ENCODE results near the gene AMBP. TPM values are rescaled to one million over a fixed set of nuclear protein-coding genes. Genes with fewer than 3 reads are reported as not detected.

The AMBP gene
- total and polyA plus RNA-seq, 2 of the 13 experiments (the other 11 are each of a cell fraction or from before 2014, with no cell fraction given): 1,510 to 2,580 TPM

DNA sequence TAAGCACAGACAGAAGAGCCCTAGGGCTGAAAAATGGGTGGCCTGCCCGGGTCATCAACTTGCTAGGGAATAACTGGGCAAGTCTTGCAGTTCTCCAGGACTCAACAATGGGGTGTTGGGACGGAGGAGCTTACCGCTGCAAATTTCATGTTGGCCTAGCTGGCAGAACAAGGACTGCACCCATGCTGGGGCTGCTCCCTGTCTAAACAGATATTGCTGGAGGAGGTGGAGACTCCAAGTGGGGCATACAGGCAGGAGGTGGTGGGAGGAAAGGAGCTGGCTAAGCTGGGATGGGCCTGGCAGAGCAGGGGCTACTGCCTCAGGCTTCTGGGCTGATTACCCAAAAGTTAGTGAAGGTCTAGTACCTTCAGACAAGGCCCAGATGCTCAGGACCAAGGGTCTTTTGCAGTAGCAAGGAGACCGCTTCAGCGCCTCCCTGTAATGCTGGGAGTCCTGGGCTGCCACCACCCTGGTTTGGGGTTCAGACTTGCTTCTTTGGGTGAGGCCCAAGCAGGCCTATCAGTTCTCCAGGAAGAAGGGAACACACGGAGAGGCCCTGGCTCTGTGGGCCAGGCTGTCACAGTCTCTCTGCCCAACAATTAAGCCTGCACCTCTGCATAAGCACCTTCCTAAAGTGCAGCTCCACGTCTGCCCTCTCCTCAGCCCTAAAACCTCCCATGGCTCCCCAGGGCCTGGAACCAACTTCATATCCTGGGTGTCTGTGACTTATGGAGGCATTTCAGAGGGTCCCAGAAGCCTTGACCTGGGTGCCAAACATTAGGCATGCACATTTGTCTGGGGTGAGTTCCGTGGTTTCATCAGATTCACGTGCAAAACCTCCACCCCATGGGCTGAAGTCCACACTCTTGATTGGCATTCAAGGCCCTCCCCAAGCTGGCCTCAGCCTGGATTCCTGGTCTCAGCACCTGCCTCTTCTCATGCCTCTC is 45.2 kb upstream of the AMBP start (continued):
- peak; percentile 81 for TF ChIP-seq KDM1A (CRISPR knock-in tag; IDR thresholded peaks at IDR 0.05)
- TF ChIP-seq DMAP1 (CRISPR knock-in tag; IDR thresholded peaks at IDR 0.05): peak; percentile 49; the same call in 1 of the 2 replicates
- TF ChIP-seq SOX13 (IDR thresholded peaks at IDR 0.05): no peak
- peak in 1 of 2 experiments; percentile 74; a peak in 1 of 4 replicates for TF ChIP-seq SOX13 (CRISPR knock-in tag; conservative IDR thresholded peaks at IDR 0.05 in 1 of 2, IDR thresholded peaks at IDR 0.05 in 1 of 2)
- TF ChIP-seq, protein P1, sequence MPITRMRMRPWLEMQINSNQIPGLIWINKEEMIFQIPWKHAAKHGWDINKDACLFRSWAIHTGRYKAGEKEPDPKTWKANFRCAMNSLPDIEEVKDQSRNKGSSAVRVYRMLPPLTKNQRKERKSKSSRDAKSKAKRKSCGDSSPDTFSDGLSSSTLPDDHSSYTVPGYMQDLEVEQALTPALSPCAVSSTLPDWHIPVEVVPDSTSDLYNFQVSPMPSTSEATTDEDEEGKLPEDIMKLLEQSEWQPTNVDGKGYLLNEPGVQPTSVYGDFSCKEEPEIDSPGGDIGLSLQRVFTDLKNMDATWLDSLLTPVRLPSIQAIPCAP (CRISPR knock-in tag; IDR thresholded peaks at IDR 0.05; ENCODE audit: low read depth): no peak
- TF ChIP-seq PITX1 (CRISPR knock-in tag; IDR thresholded peaks at IDR 0.05): peak; percentile 59
- TF ChIP-seq, protein P2, sequence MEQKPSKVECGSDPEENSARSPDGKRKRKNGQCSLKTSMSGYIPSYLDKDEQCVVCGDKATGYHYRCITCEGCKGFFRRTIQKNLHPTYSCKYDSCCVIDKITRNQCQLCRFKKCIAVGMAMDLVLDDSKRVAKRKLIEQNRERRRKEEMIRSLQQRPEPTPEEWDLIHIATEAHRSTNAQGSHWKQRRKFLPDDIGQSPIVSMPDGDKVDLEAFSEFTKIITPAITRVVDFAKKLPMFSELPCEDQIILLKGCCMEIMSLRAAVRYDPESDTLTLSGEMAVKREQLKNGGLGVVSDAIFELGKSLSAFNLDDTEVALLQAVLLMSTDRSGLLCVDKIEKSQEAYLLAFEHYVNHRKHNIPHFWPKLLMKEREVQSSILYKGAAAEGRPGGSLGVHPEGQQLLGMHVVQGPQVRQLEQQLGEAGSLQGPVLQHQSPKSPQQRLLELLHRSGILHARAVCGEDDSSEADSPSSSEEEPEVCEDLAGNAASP (CRISPR knock-in tag; IDR thresholded peaks at IDR 0.05; ENCODE audit: borderline replicate concordance): 0 out of 2 replicates have a peak, but pooled peaks have one; percentile 46
- TF ChIP-seq, protein P3, sequence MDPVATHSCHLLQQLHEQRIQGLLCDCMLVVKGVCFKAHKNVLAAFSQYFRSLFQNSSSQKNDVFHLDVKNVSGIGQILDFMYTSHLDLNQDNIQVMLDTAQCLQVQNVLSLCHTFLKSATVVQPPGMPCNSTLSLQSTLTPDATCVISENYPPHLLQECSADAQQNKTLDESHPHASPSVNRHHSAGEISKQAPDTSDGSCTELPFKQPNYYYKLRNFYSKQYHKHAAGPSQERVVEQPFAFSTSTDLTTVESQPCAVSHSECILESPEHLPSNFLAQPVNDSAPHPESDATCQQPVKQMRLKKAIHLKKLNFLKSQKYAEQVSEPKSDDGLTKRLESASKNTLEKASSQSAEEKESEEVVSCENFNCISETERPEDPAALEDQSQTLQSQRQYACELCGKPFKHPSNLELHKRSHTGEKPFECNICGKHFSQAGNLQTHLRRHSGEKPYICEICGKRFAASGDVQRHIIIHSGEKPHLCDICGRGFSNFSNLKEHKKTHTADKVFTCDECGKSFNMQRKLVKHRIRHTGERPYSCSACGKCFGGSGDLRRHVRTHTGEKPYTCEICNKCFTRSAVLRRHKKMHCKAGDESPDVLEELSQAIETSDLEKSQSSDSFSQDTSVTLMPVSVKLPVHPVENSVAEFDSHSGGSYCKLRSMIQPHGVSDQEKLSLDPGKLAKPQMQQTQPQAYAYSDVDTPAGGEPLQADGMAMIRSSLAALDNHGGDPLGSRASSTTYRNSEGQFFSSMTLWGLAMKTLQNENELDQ (CRISPR knock-in tag; IDR thresholded peaks at IDR 0.05; ENCODE audit: borderline replicate concordance): no peak
- peak in 1 of 2 experiments; percentile 81; a peak in 2 of 4 replicates for TF ChIP-seq EP300 (IDR thresholded peaks at IDR 0.05; ENCODE audit: low read depth in 2 of 2, low read length in 2 of 2)
- TF ChIP-seq EP300 (CRISPR knock-in tag; IDR thresholded peaks at IDR 0.05; ENCODE audit: borderline replicate concordance): peak; percentile 79
- TF ChIP-seq ZNF136 (CRISPR knock-in tag; IDR thresholded peaks at IDR 0.05; ENCODE audit: low read depth): no peak
- TF ChIP-seq PBX2 (CRISPR knock-in tag; IDR thresholded peaks at IDR 0.05): 0 out of 2 replicates have a peak, but pooled peaks have one; percentile 58
- TF ChIP-seq ZNF547 (CRISPR knock-in tag; IDR thresholded peaks at IDR 0.05): no peak
- TF ChIP-seq THYN1 (CRISPR knock-in tag; IDR thresholded peaks at IDR 0.05; ENCODE audit: borderline replicate concordance, low read depth): no peak
- peak; percentile 33; the same call in 1 of the 2 replicates for TF ChIP-seq CHD4 (IDR thresholded peaks at IDR 0.05; ENCODE audit: borderline replicate concordance, low read length)
- TF ChIP-seq, protein P4, sequence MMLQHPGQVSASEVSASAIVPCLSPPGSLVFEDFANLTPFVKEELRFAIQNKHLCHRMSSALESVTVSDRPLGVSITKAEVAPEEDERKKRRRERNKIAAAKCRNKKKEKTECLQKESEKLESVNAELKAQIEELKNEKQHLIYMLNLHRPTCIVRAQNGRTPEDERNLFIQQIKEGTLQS (CRISPR knock-in tag; IDR thresholded peaks at IDR 0.05): peak; percentile 62; the same call in 1 of the 2 replicates
- TF ChIP-seq ZNF350 (CRISPR knock-in tag; IDR thresholded peaks at IDR 0.05; ENCODE audit: borderline replicate concordance, low read depth): peak; percentile 52
- peak; percentile 86; the same call in 1 of the 2 replicates for TF ChIP-seq HNF4G (IDR thresholded peaks at IDR 0.05; ENCODE audit: borderline replicate concordance, low read depth, low read length)
- TF ChIP-seq HNF4G (CRISPR knock-in tag; IDR thresholded peaks at IDR 0.05; ENCODE audit: borderline replicate concordance, low read depth): peak; percentile 80; the same call in 1 of the 2 replicates
- 0 out of 2 replicates have a peak, but pooled peaks have one; percentile 62 for TF ChIP-seq AKAP8 (CRISPR knock-in tag; IDR thresholded peaks at IDR 0.05)
- no peak; the same call in 1 of the 2 replicates for TF ChIP-seq NFKBIZ (CRISPR knock-in tag; IDR thresholded peaks at IDR 0.05)
- peak; percentile 67 for TF ChIP-seq DPF2 (CRISPR knock-in tag; IDR thresholded peaks at IDR 0.05; ENCODE audit: borderline replicate concordance, low read depth)
